HG02973 (cell line): ENCODE data around the gene CNTN1.
"Not testable (repeated sequence)": the region's sequence is repeated elsewhere in the genome, so short reads cannot be mapped to it uniquely, and the experiment has no call there.

Experiments used
- ATAC-seq: cut with Tn5 transposase; IDR thresholded peaks from one replicate; pipeline ENCODE4 v1.9.1; 2021; ENCODE audit warnings: moderate library complexity; ENCODE audit not compliant: unreplicated experiment

CNTN1 gene

GRCh38 chr12:40697566-40698259 is 5.5 kb downstream of the CNTN1 start:
- ATAC-seq, result no peak

DNA sequence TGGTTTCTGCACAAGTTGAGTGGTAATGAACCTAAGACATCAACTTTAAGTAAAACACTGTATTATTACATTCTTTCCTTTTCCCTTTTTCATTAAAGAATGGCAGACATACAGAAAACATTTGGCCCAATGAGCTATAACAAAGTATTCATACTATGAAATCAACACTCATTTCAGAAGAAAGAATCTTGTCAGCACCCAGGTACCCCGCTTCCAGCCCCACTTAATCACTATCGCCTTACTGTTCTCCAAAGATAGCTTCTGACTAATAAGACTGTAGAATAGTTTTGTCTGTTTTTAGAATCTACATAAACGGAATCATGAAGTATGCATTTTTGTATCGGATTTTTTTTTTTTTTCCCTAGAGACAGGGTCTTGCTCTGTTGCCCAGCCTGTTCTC is 9.5 kb downstream of the CNTN1 start:
- ATAC-seq, result no peak

- no peak for ATAC-seq
These were observed 18.9 kb downstream of the CNTN1 start for GRCh38 chr12:40711121-40711520.

- ATAC-seq, result no peak
These were observed 22.4 kb downstream of the CNTN1 start for GRCh38 chr12:40714636-40715035.

DNA sequence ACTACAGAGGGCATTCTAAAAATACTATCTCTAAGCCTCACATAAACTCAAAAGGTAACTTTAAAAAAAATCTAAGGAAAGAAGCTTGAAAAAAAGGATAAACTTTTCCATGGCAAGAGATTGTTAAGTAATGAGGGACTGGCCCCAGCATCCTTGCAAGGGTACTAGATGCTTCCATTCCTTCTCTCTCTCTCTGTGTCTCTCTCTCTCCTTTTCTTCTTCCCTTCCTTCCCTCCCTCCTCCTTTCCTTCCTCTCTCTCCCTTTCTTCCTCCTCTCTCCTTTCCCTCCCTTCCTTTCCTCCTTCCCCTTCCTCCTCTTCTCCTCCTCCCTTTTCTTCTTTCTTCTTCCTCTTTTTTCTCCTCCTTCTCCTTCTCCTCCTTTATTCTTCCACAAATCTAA is 23.8 kb downstream of the CNTN1 start:
- ATAC-seq, result no peak

DNA sequence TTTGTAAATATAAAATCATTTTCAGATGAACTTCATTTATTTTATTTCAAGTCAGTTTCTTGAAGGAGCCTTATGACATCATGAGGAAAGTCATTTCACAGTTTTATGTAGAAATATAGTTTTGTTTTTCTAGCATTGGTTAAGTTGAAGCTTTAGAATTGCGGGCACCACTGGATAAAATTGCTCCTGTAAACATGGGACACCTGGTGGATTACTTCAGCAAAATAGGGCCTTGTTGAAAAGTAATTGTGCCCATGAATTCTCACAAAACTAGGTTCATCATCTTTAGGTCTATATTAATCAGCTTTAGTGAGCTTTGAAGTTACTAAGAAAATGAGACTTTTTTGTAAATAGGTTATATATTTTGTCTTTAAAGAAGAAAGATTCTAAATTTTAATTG is 25.3 kb downstream of the CNTN1 start:
- no peak for ATAC-seq

DNA sequence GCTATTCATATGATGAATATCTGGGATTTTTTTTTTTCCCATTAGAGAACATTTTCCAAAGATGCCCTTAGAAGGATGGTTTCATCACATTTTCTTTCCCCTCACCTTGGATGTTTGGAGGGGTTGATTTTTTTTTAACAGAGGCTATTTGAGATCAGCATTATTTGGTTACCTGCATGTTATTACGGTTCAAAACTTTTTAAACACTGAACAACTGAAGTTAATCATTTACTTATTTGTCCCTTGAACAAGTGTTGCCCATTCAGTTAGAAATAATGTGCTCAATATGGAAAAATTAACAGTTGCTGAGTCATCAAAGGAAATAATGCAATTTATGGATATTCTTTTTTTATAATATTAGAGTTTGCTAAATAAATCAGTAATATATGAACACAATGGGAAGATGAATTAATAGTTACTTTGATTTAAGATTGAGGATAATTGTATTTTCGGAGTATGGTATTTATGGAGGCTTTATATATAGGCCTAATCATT is 26.7 kb downstream of the CNTN1 start:
- ATAC-seq, result no peak

DNA sequence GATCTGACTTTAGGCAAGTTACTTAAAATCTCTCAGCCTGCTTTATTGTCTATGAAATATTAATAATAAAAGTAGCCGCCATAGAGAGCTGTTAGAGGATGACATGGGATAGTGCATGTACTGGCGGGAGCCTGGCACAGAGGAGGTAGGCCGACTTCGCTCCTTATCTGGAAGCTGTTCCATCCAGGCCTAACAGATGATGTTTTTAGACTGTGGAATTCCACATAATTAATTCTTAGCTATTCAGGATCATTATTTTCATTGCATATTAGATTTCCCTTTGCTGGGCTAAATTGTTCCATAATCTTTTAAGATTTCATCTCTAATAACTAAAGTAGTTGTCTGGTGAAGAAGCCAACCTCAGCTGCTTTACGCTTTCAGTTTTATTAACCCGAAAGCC is 30.8 kb downstream of the CNTN1 start:
- no peak for ATAC-seq

- ATAC-seq, result no peak
These were observed 34.1 kb downstream of the CNTN1 start for GRCh38 chr12:40726366-40726765.

- no peak for ATAC-seq
These were observed 35.7 kb downstream of the CNTN1 start for GRCh38 chr12:40727774-40728483.

DNA sequence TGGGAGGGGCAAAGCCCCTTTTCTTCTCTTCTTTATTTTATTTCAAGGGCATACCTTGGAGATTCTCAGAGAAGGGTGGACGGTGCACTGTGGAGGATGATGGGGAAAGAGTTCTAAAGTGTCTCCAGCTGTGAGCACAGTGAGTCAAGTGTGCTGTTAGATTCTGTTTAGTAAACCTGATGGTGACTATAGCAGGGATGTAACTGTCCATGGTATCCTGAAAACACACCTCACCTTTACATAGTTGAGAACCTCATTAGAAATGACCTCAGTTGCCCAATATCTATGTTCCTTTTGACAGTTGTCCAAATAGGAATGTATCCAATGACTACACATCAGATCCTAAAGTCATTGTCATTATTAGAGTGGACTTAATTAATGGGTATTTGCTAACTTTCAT is 38.0 kb downstream of the CNTN1 start:
- no peak for ATAC-seq

GRCh38 chr12:40733871-40734270 is 41.6 kb downstream of the CNTN1 start:
- no peak for ATAC-seq

GRCh38 chr12:40734276-40734675 is 42.0 kb downstream of the CNTN1 start:
- ATAC-seq, result no peak

DNA sequence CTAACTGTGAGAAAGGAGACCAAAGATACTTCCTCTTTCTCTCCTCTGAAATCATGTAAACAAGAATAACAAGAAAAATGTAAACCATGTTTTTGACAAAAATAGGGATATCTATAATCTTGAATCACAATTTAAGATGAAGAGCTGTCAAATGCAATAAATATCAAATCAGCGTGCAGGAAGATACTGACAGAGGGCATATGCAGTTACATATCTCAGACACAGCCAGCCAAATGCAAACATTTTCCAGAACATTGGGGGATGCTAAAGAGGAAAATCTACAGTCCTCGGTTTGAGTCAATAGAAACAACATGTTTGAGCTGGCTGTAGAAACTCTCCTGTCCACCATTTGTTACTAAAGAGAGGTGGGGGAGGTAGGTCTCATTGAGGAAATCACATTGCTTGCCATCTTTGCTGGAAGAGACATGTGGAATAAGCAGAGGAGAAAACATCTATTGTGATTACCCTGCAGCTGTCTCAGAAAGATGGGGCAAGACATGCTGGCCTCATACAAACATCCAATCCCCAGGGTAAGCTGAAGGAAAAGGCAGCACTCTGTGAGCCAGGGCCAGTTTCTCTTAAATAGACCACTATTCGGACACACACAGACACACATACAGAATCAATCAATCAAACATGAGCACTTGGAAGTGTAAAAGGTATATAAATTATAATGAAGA is 43.5 kb downstream of the CNTN1 start:
- ATAC-seq, result no peak

- ATAC-seq, result not testable (repeated sequence)
These were observed 45.2 kb downstream of the CNTN1 start for GRCh38 chr12:40737416-40737815.

DNA sequence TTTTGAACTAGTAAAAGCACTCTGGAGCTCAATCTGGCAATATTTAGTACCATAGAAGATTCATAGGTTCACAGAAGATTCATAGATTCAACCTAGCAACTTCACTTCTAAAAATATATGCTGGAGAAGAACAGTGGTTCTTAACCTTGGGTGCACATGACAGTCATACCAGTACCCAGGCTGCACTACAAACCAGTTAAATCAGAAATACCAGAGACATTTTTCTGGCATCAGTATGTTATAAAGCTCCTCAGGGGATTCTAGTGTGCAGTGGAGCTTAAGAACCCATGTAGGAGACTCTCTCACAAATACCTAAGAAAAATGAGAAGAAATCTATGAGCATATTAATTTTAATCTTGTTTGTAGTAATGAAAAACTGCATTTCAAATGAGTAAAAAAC is 46.6 kb downstream of the CNTN1 start:
- ATAC-seq, result no peak

- no peak for ATAC-seq
These were observed 49.8 kb downstream of the CNTN1 start for GRCh38 chr12:40742041-40742440.

DNA sequence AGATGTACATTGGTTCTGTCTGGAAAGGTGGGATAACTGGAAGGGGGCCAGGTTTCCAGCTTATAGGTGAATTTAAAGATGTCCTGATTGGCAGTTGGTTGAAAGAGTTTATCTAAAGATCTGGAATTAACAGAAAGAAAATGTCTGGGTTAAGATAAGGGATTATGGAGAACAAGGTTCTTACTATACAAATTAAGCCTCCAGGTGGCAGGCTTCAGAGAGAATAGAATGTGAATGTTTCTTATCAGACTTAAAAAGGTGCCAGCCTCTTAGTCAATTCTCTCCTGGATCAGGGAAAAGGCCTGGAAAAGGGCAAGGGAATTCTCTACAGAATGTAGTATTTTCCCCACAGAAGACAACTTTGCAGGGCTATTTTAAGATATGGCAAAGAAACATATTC is 53.1 kb downstream of the CNTN1 start:
- ATAC-seq, result no peak

GRCh38 chr12:40749863-40750262 is 57.6 kb downstream of the CNTN1 start:
- ATAC-seq, result no peak

GRCh38 chr12:40752011-40752410 is 59.8 kb downstream of the CNTN1 start:
- no peak for ATAC-seq

DNA sequence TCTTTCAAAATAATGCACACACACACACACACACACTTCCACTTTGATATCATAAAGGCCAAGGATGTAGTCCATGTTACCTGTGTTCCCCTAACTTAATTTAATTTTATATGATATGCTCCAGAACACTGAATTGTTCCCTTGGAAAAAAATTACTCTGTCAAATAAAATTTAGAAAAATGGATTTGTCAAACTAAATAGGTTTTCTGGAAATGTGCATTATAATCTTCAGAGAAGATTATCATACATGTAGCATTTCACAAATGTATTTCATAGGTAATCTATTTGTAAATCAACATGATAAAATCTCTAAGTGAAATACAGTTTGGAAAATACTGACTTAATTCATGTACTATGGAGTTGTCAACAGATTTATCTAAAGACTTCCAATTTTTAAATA is 68.6 kb downstream of the CNTN1 start:
- ATAC-seq, result no peak

DNA sequence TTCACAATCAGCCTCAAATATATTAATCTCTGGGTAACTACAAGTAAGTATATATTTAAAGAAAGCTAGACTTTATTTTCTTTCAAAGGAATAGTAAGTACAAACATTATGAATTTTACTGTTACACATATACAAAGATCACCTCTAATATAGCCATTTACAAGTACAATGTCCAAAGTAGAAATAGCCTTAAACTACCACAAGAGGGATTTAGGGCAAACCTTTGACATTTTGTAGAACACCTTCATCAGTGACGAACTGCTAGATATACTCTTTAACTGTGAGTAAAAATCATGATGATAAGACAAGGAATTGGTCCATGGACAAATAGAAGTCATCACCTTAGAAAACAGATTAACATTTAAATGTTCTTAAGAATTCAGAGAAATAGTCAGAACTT is 69.8 kb downstream of the CNTN1 start:
- ATAC-seq, result no peak
